GM12878 (cell line): Measurements from ENCODE around the gene STAT3. TPM values are rescaled to one million over a fixed set of nuclear protein-coding genes. Genes with fewer than 3 reads are reported as not detected.

Experiments used
- ATAC-seq: fragments of 200-7000 bp; cut with Tn5 transposase; 3 replicates; pipeline ENCODE4 v1.9.1; 2020; ENCODE audit warnings: mild to moderate bottlenecking, moderate library complexity
- BruUV-seq: library from RNA; stranded (reverse); fragments of 400-500 nt; replicated peaks from 2 replicates; lab custom pipeline; 2021; lab: Mats Ljungman, UMichigan
- CTCF ChIA-PET: fragments of 300-600 bp; sonication (Branson Sonifier 250); formaldehyde crosslinking; extraction: SDS; loops from one replicate; lab custom pipeline; 2021; ENCODE audit warnings: inconsistent platforms; lab: Yijun Ruan, JAX
- POLR2A ChIA-PET: fragments of 350-600 bp; formaldehyde crosslinking; extraction: SDS; loops from one replicate; lab custom pipeline; 2021; ENCODE audit warnings: inconsistent platforms; lab: Charles Lee
- RAD21 ChIA-PET: fragments of 300-600 bp; sonication (Branson Sonifier 250); formaldehyde crosslinking; loops from one replicate; lab custom pipeline; 2023; ENCODE audit warnings: antibody characterized with exemption; ENCODE audit not compliant: unreplicated experiment; lab: Charles Lee
- SMC1A ChIA-PET: fragments of 300-600 bp; sonication (Branson Sonifier 250); formaldehyde crosslinking; loops from one replicate; lab custom pipeline; 2023; ENCODE audit not compliant: unreplicated experiment, uncharacterized antibody; lab: Charles Lee
- DNase-seq: peaks from one replicate; pipeline ENCODE4 v3.0.0-alpha.2; 2011; ENCODE audit warnings: low read depth, low spot score
- FAIRE-seq: peaks from 3 replicates; lab custom pipeline; 2011; peaks lifted over from hg19 to GRCh38; lab: Jason Lieb, UNC
- H2AFZ ChIP-seq: 2 replicates; pipeline ENCODE4 v1.6.0; 2011; ENCODE audit warnings: low read depth, low read length, control low read depth; ENCODE audit not compliant: control insufficient read depth
- H3K27ac ChIP-seq: 2 replicates; pipeline ENCODE4 v1.5.1; 2011; ENCODE audit warnings: control low read depth; ENCODE audit not compliant: control insufficient read depth, insufficient read depth
- H3K27me3 ChIP-seq, 2 experiments: replicated peaks in 1 of 2; 2 replicates each; pipeline versions ENCODE4 v1.6.0 to v1.6.1; 2011; ENCODE audit warnings: low read length in 1 of 2; ENCODE audit not compliant: control insufficient read depth in 2 of 2, insufficient read depth in 2 of 2
- H3K36me3 ChIP-seq, 2 experiments: 2 replicates each; pipeline ENCODE4 v1.5.1; 2011; ENCODE audit warnings: low read length in 1 of 2; ENCODE audit not compliant: control insufficient read depth in 2 of 2, insufficient read depth in 2 of 2
- H3K4me1 ChIP-seq: 2 replicates; pipeline ENCODE4 v1.6.1; 2011; ENCODE audit warnings: mild to moderate bottlenecking, low read length, moderate library complexity, mixed read lengths; ENCODE audit not compliant: control insufficient read depth, insufficient read depth
- H3K4me2 ChIP-seq: 2 replicates; pipeline ENCODE4 v1.6.0; 2011; ENCODE audit warnings: control low read depth; ENCODE audit not compliant: control insufficient read depth, insufficient read depth
- H3K4me3 ChIP-seq: fragments of 200-600 bp; sonication (generic); 2 replicates; pipeline ENCODE4 v1.5.1; 2016
- H3K79me2 ChIP-seq: 2 replicates; pipeline ENCODE4 v1.6.0; 2011; ENCODE audit warnings: low read length; ENCODE audit not compliant: control insufficient read depth, insufficient read depth
- H3K9ac ChIP-seq: 2 replicates; pipeline ENCODE4 v1.8.0; 2011; ENCODE audit warnings: low read length, control low read depth, mixed read lengths; ENCODE audit not compliant: control insufficient read depth, insufficient read depth
- H3K9me3 ChIP-seq: replicated peaks from 3 replicates; pipeline ENCODE4 v1.5.1; 2011; ENCODE audit warnings: mild to moderate bottlenecking, low read length; ENCODE audit not compliant: control insufficient read depth, insufficient read depth
- H4K20me1 ChIP-seq: 2 replicates; pipeline ENCODE4 v1.6.0; 2011; ENCODE audit not compliant: control insufficient read depth, insufficient read depth
- CHD1 ChIP-seq: IDR thresholded peaks from 2 replicates; pipeline ENCODE4 v1.6.1; 2012; ENCODE audit warnings: low read depth, low read length, improper control_type of control experiment
- E4F1 ChIP-seq: fragments of 450-650 bp; IDR thresholded peaks from 2 replicates; pipeline ENCODE4 v1.6.1; 2018; ENCODE audit warnings: borderline replicate concordance, mild to moderate bottlenecking; ENCODE audit not compliant: partially characterized antibody
- FOXK2 ChIP-seq: fragments of 450-650 bp; IDR thresholded peaks from 2 replicates; pipeline ENCODE4 v1.6.1; 2017; ENCODE audit warnings: mild to moderate bottlenecking, moderate library complexity
- GABPA ChIP-seq: IDR thresholded peaks from 2 replicates; pipeline ENCODE4 v1.6.1; 2014; ENCODE audit warnings: antibody characterized with exemption, low read depth, mild to moderate bottlenecking, inconsistent platforms
- HCFC1 ChIP-seq: fragments of 150-350 bp; IDR thresholded peaks from 2 replicates; pipeline ENCODE4 v1.6.1; 2014; ENCODE audit warnings: low read length
- LARP7 ChIP-seq: fragments of 450-650 bp; IDR thresholded peaks from 2 replicates; pipeline ENCODE4 v1.6.1; 2017; ENCODE audit warnings: mild to moderate bottlenecking
- NBN ChIP-seq: fragments of 450-650 bp; IDR thresholded peaks from 2 replicates; pipeline ENCODE4 v1.6.1; 2016
- ZBTB4 ChIP-seq: fragments of 450-650 bp; formaldehyde crosslinking; IDR thresholded peaks from 2 replicates; pipeline ENCODE4 v1.4.0; 2022; ENCODE audit warnings: mild to moderate bottlenecking, moderate library complexity
- WGBS: methylation state at CpG from one replicate; pipeline ENCODE4 v1.1.6; 2016; ENCODE audit warnings: low lambda C conversion rate; ENCODE audit not compliant: insufficient replicate concordance, insufficient coverage; ENCODE audit errors: missing lambda C conversion rate; 5-methylcytosine and 5-hydroxymethylcytosine counted together
- in situ Hi-C: fragments of 300-500 bp; cut with MboI; formaldehyde crosslinking; loops from 9 replicates; pipeline ENCODE4 v1.14.3; 2018; ENCODE audit warnings: mixed read lengths
- intact Hi-C: fragments of 100-400 bp; cut with micrococcal nuclease; formaldehyde crosslinking; loops from one replicate; pipeline ENCODE4 v1.14.2; 2022; ENCODE audit not compliant: unreplicated experiment
- polyA plus RNA-seq, 11 experiments: library from polyadenylated mRNA; depleted of rRNA in 4 of 11; unstranded in 6 of 11; stranded (reverse) in 5 of 11; fragments of >200 nt; fragmentation: Nextera tagmentation in 4 of 11; fragmentation: Illumina TruSeq in 1 of 11; extraction: Ambion mirVana in 4 of 11; extraction: Trizol in 1 of 11; gene quantifications; 1 replicate in 1 of 11; 2 replicates in 10 of 11; pipeline versions ENCODE4 v1.2.1 to v1.2.3, GENCODE V29; 2011 to 2016; ENCODE audit warnings: inconsistent platforms in 2 of 11, missing spikeins in 2 of 11, low read depth in 1 of 11
- total RNA-seq, 4 experiments: library from RNA; depleted of rRNA in 3 of 4; stranded (reverse); fragments of >200 nt in 3 of 4; fragmentation: Illumina TruSeq in 1 of 4; extraction: Trizol in 1 of 4; gene quantifications; 2 replicates each; pipeline versions ENCODE4 v1.2.1 to v1.2.3, GENCODE V29; 2013 to 2021

The STAT3 gene
- total and polyA plus RNA-seq, 10 of the 15 experiments (the other 5 are each of a cell fraction or from before 2014, with no cell fraction given): 18.4 to 96.4 (median 60.9) TPM

- WGBS: 34% methylated on average over 5 of the region's 5 CpGs
- Histone ChIP-seq H2AFZ (no peak overlapping the region), H3K36me3 (no peaks in the 10 kb centered on the region), H3K4me1 (peaks cover 9% of the 10 kb centered on the region), H3K4me3 (no peak overlapping the region), H3K27ac (no peak overlapping the region), H3K27me3 (no peaks in the 10 kb centered on the region)
- FAIRE-seq: no peak
- in situ Hi-C loops: no loop called here
- SMC1A ChIA-PET: interaction anchor here (0.6 to 22.3 kb wide), 4 partner anchors 13 to 90 kb away, joined by 3 to 528 read pairs (median 4); partner anchors contain the start of gene CAVIN1
- BruUV-seq: no TSS peak
- no peak for TF ChIP-seq HCFC1
- no peak for TF ChIP-seq FOXK2
- TF ChIP-seq ZBTB4: no peak
- no peak for TF ChIP-seq LARP7
- TF ChIP-seq GABPA: no peak
- TF ChIP-seq CHD1: no peak
- no peak for TF ChIP-seq E4F1
- no peak for TF ChIP-seq NBN
- TF ChIP-seq, all 136 proteins: peak for 0
- H3K79me2 ChIP-seq: no peaks in the 10 kb centered on the region
- H3K9ac ChIP-seq: no peak overlapping the region
- ChIA-PET RAD21 (interaction anchor here (0.7 to 2.1 kb wide), 5 partner anchors 21 to 1088 kb away, joined by 3 to 6 read pairs (median 3); no protein-coding TSS in a partner anchor), POLR2A (interaction anchor here (1.3 kb wide), 1 partner anchor 121 kb away, joined by 3 read pairs; no protein-coding TSS in a partner anchor), CTCF (interaction anchor here (1.1 to 16.2 kb wide), 8 partner anchors 31 to 188 kb away, joined by 3 to 732 read pairs (median 6); no protein-coding TSS in a partner anchor)
- ATAC-seq (no peak), DNase-seq (no peak)
- intact Hi-C loops: no loop called here
- H3K9me3 ChIP-seq: no peaks in the 10 kb centered on the region
- no peaks in the 10 kb centered on the region; the same call in 1 of the 2 replicates for H4K20me1 ChIP-seq
- H3K4me2 ChIP-seq: no peak overlapping the region
Measured at GRCh38 chr17:42410319-42410685, 22.1 kb upstream of the STAT3 start.
